Measurements from ENCODE around the gene GPR25.

The GPR25 gene

GRCh38 chr1:200905411-200906052, 32.8 kb downstream of the GPR25 start:
- H3K4me2 ChIP-seq (ENCODE audit: low read length) = no peak overlapping the region
- H3K9me2 ChIP-seq (replicated peaks; ENCODE audit: control insufficient read depth, low read length) = no peaks in the 10 kb centered on the region
- no peaks in the 10 kb centered on the region for H4K20me1 ChIP-seq (ENCODE audit: control insufficient read depth, insufficient read depth, low read depth, low read length)
- H3K27me3 ChIP-seq (ENCODE audit: control insufficient read depth, low read length) = peaks cover 21% of the 10 kb centered on the region
- H3K27ac ChIP-seq (ENCODE audit: low read depth, low read length) = no peak overlapping the region
- no peaks in the 10 kb centered on the region for H3K9me3 ChIP-seq (ENCODE audit: control insufficient read depth, insufficient read depth, low read length)
- H3K79me2 ChIP-seq (ENCODE audit: control insufficient read depth, low read length) = no peaks in the 10 kb centered on the region
- TF ChIP-seq EZH2phosphoT487 (IDR thresholded peaks at IDR 0.05; ENCODE audit: borderline replicate concordance, low read length) = no peak
- TF ChIP-seq CTCF (IDR thresholded peaks at IDR 0.05; ENCODE audit: low read depth, low read length, poor library complexity, severe bottlenecking) = no peak
- no peaks in the 10 kb centered on the region for H3K4me1 ChIP-seq (ENCODE audit: control insufficient read depth, low read length)
- no peaks in the 10 kb centered on the region for H3K36me3 ChIP-seq (ENCODE audit: control insufficient read depth, low read length)
- H3K4me3 ChIP-seq (ENCODE audit: low read length) = no peak overlapping the region
- H3F3A ChIP-seq (ENCODE audit: control insufficient read depth, insufficient read depth) = no peaks in the 10 kb centered on the region

GRCh38 chr1:200906491-200906890, 33.7 kb downstream of the GPR25 start:
- TF ChIP-seq CTCF (IDR thresholded peaks at IDR 0.05; ENCODE audit: low read depth, low read length, poor library complexity, severe bottlenecking) (no peak), EZH2phosphoT487 (IDR thresholded peaks at IDR 0.05; ENCODE audit: borderline replicate concordance, low read length) (no peak)
- H3K4me2 ChIP-seq (ENCODE audit: low read length) = no peak overlapping the region
- H3K27ac ChIP-seq (ENCODE audit: low read depth, low read length) = no peak overlapping the region
- H3K36me3 ChIP-seq (ENCODE audit: control insufficient read depth, low read length) = no peaks in the 10 kb centered on the region
- no peak overlapping the region for H3K4me3 ChIP-seq (ENCODE audit: low read length)
- no peaks in the 10 kb centered on the region for H3K9me3 ChIP-seq (ENCODE audit: control insufficient read depth, insufficient read depth, low read length)
- no peaks in the 10 kb centered on the region for H4K20me1 ChIP-seq (ENCODE audit: control insufficient read depth, insufficient read depth, low read depth, low read length)
- no peaks in the 10 kb centered on the region for H3K79me2 ChIP-seq (ENCODE audit: control insufficient read depth, low read length)
- peaks cover 21% of the 10 kb centered on the region for H3K27me3 ChIP-seq (ENCODE audit: control insufficient read depth, low read length)
- no peaks in the 10 kb centered on the region for H3F3A ChIP-seq (ENCODE audit: control insufficient read depth, insufficient read depth)
- H3K4me1 ChIP-seq (ENCODE audit: control insufficient read depth, low read length) = no peaks in the 10 kb centered on the region
- no peaks in the 10 kb centered on the region for H3K9me2 ChIP-seq (replicated peaks; ENCODE audit: control insufficient read depth, low read length)

GRCh38 chr1:200907611-200908097, 34.9 kb downstream of the GPR25 start:
- no peaks in the 10 kb centered on the region for H3K36me3 ChIP-seq (ENCODE audit: control insufficient read depth, low read length)

More at GRCh38 chr1:200907611-200908097, 34.9 kb downstream of the GPR25 start:
- Histone ChIP-seq H3K27ac (ENCODE audit: low read depth, low read length) (no peak overlapping the region), H3K9me2 (replicated peaks; ENCODE audit: control insufficient read depth, low read length) (no peaks in the 10 kb centered on the region), H3K4me1 (ENCODE audit: control insufficient read depth, low read length) (no peaks in the 10 kb centered on the region), H3K79me2 (ENCODE audit: control insufficient read depth, low read length) (no peaks in the 10 kb centered on the region), H3K27me3 (ENCODE audit: control insufficient read depth, low read length) (peaks cover 15% of the 10 kb centered on the region), H3K4me3 (ENCODE audit: low read length) (no peak overlapping the region), H3K4me2 (ENCODE audit: low read length) (no peak overlapping the region), H3K9me3 (ENCODE audit: control insufficient read depth, insufficient read depth, low read length) (no peaks in the 10 kb centered on the region), H3F3A (ENCODE audit: control insufficient read depth, insufficient read depth) (no peaks in the 10 kb centered on the region), H4K20me1 (ENCODE audit: control insufficient read depth, insufficient read depth, low read depth, low read length) (no peaks in the 10 kb centered on the region)
- TF ChIP-seq EZH2phosphoT487 (IDR thresholded peaks at IDR 0.05; ENCODE audit: borderline replicate concordance, low read length) (no peak), CTCF (IDR thresholded peaks at IDR 0.05; ENCODE audit: low read depth, low read length, poor library complexity, severe bottlenecking) (no peak)

Data from DOHH2 (cell line).